ENCODE data around the gene RESP18. TPM values are rescaled to one million over a fixed set of nuclear protein-coding genes. Genes with fewer than 3 reads are reported as not detected.
A peak's percentile ranks its signal among the peaks of the same experiment; 100 is the strongest.
"Not testable (repeated sequence)": the region's sequence is repeated elsewhere in the genome, so short reads cannot be mapped to it uniquely, and the experiment has no call there.

Gene RESP18
- total RNA-seq, 1 donor from 2014 or later: not detected

GRCh38 chr2:219325657-219326315 is 6.8 kb downstream of the RESP18 start:
- no peak for ATAC-seq
- intact Hi-C loops (cut with DNase I): no loop called here
- DNase-seq: no peak
- Histone ChIP-seq H3K4me3 (no peak overlapping the region), H3K9me3 (no peaks in the 10 kb centered on the region), H3K4me1 (no peaks in the 10 kb centered on the region), H3K27me3 (peaks cover 7% of the 10 kb centered on the region), H3K27ac (no peak overlapping the region), H3K36me3 (no peaks in the 10 kb centered on the region)
- no peak for TF ChIP-seq CTCF (IDR thresholded peaks at IDR 0.05)

GRCh38 chr2:219325136-219325535 is 7.4 kb downstream of the RESP18 start:
- DNase-seq (no peak), ATAC-seq (no peak)
- Histone ChIP-seq H3K4me3 (no peak overlapping the region), H3K27me3 (peaks cover 7% of the 10 kb centered on the region), H3K4me1 (no peaks in the 10 kb centered on the region), H3K36me3 (no peaks in the 10 kb centered on the region), H3K9me3 (no peaks in the 10 kb centered on the region), H3K27ac (no peak overlapping the region)
- intact Hi-C loops (cut with DNase I): no loop called here
- no peak for TF ChIP-seq CTCF (IDR thresholded peaks at IDR 0.05)

GRCh38 chr2:219323434-219323833 is 9.1 kb downstream of the RESP18 start:
- DNase-seq (no peak), ATAC-seq (peak; percentile 57)
- H3K9me3 ChIP-seq: no peaks in the 10 kb centered on the region
- H3K36me3 ChIP-seq: no peaks in the 10 kb centered on the region
- no peaks in the 10 kb centered on the region for H3K4me1 ChIP-seq
- no peak overlapping the region for H3K4me3 ChIP-seq
- intact Hi-C loops (cut with DNase I): no loop called here
- peaks cover 7% of the 10 kb centered on the region for H3K27me3 ChIP-seq
- TF ChIP-seq CTCF (IDR thresholded peaks at IDR 0.05): no peak
- no peak overlapping the region for H3K27ac ChIP-seq

- DNase-seq: no peak
- Histone ChIP-seq H3K4me3 (no peak overlapping the region), H3K9me3 (no peaks in the 10 kb centered on the region), H3K4me1 (no peaks in the 10 kb centered on the region), H3K27me3 (peaks cover 29% of the 10 kb centered on the region), H3K27ac (no peak overlapping the region), H3K36me3 (no peaks in the 10 kb centered on the region)
- intact Hi-C loops (cut with DNase I): no loop called here
- no peak for ATAC-seq
- TF ChIP-seq CTCF (IDR thresholded peaks at IDR 0.05): no peak
Observed at GRCh38 chr2:219314804-219315468, 17.6 kb downstream of the RESP18 start.

- DNase-seq; ATAC-seq; H3K9me3 ChIP-seq; H3K36me3 ChIP-seq; H3K4me1 ChIP-seq; H3K27ac ChIP-seq; H3K4me3 ChIP-seq; intact Hi-C loops (cut with DNase I): not testable (repeated sequence)
- peaks cover 42% of the 10 kb centered on the region for H3K27me3 ChIP-seq
Observed at GRCh38 chr2:219312683-219313263, 19.8 kb downstream of the RESP18 start.

GRCh38 chr2:219309278-219309677 is 23.3 kb downstream of the RESP18 start, which contains the start of gene PTPRN:
TSS of gene PTPRN (minus strand) at chr2:219309401. CDS start at chr2:219309332, 69 bp downstream.
- Histone ChIP-seq H3K36me3 (no peaks in the 10 kb centered on the region), H3K27me3 (peaks cover 51% of the 10 kb centered on the region), H3K4me3 (no peak within 1 kb of the TSS), H3K9me3 (no peaks in the 10 kb centered on the region), H3K4me1 (no peaks in the 10 kb centered on the region), H3K27ac (no peak within 1 kb of the TSS)
- intact Hi-C loops (cut with DNase I): no loop called here
- no peak for TF ChIP-seq CTCF (IDR thresholded peaks at IDR 0.05)
- ATAC-seq: no peak
- DNase-seq: peak; percentile 49

Data from upper lobe of right lung (tissue), 1 donor.